ENCODE data around the gene LAMA1.

DNA sequence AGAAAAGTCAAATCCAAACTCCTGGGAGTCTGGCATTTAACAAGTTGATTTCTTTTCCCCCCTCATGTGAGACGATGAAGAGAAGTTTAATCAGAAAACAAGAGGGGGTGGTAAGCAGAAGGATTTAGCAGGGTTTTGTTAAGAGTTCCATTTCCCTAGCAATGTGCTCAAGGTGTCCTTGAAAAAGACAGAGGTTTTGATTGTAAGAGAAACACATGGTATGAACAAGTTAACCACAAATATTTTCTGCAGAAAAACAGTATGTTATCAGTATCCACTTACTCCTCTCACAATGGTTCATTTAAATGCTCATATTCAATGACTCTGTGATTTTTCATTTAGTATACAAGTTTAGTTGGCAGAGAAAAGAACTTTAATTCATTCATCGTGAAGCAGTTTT is 26.8 kb downstream of the LAMA1 start:
- TF ChIP-seq EZH2 (IDR thresholded peaks at IDR 0.05; ENCODE audit: low read depth) (no peak), CTCF (conservative IDR thresholded peaks at IDR 0.05) (no peak)
